GM12878 (cell line): ENCODE data around the gene KLRB1. TPM values are rescaled to one million over a fixed set of nuclear protein-coding genes. Genes with fewer than 3 reads are reported as not detected.
"Not testable (repeated sequence)": the region's sequence is repeated elsewhere in the genome, so short reads cannot be mapped to it uniquely, and the experiment has no call there.

Experiments
- ATAC-seq: fragments of 200-7000 bp; cut with Tn5 transposase; 3 replicates; pipeline ENCODE4 v1.9.1; 2020; ENCODE audit warnings: mild to moderate bottlenecking, moderate library complexity
- BruUV-seq: library from RNA; stranded (reverse); fragments of 400-500 nt; replicated peaks from 2 replicates; lab custom pipeline; 2021; lab: Mats Ljungman, UMichigan
- CTCF ChIA-PET: fragments of 300-600 bp; sonication (Branson Sonifier 250); formaldehyde crosslinking; extraction: SDS; loops from one replicate; lab custom pipeline; 2021; ENCODE audit warnings: inconsistent platforms; lab: Yijun Ruan, JAX
- POLR2A ChIA-PET: fragments of 350-600 bp; formaldehyde crosslinking; extraction: SDS; loops from one replicate; lab custom pipeline; 2021; ENCODE audit warnings: inconsistent platforms; lab: Charles Lee
- RAD21 ChIA-PET: fragments of 300-600 bp; sonication (Branson Sonifier 250); formaldehyde crosslinking; loops from one replicate; lab custom pipeline; 2023; ENCODE audit warnings: antibody characterized with exemption; ENCODE audit not compliant: unreplicated experiment; lab: Charles Lee
- SMC1A ChIA-PET: fragments of 300-600 bp; sonication (Branson Sonifier 250); formaldehyde crosslinking; loops from one replicate; lab custom pipeline; 2023; ENCODE audit not compliant: unreplicated experiment, uncharacterized antibody; lab: Charles Lee
- DNase-seq: peaks from one replicate; pipeline ENCODE4 v3.0.0-alpha.2; 2011; ENCODE audit warnings: low read depth, low spot score
- FAIRE-seq: peaks from 3 replicates; lab custom pipeline; 2011; peaks lifted over from hg19 to GRCh38; lab: Jason Lieb, UNC
- H2AFZ ChIP-seq: 2 replicates; pipeline ENCODE4 v1.6.0; 2011; ENCODE audit warnings: low read depth, low read length, control low read depth; ENCODE audit not compliant: control insufficient read depth
- H3K27ac ChIP-seq: 2 replicates; pipeline ENCODE4 v1.5.1; 2011; ENCODE audit warnings: control low read depth; ENCODE audit not compliant: control insufficient read depth, insufficient read depth
- H3K27me3 ChIP-seq, 2 experiments: replicated peaks in 1 of 2; 2 replicates each; pipeline versions ENCODE4 v1.6.0 to v1.6.1; 2011; ENCODE audit warnings: low read length in 1 of 2; ENCODE audit not compliant: control insufficient read depth in 2 of 2, insufficient read depth in 2 of 2
- H3K36me3 ChIP-seq, 2 experiments: 2 replicates each; pipeline ENCODE4 v1.5.1; 2011; ENCODE audit warnings: low read length in 1 of 2; ENCODE audit not compliant: control insufficient read depth in 2 of 2, insufficient read depth in 2 of 2
- H3K4me1 ChIP-seq: 2 replicates; pipeline ENCODE4 v1.6.1; 2011; ENCODE audit warnings: mild to moderate bottlenecking, low read length, moderate library complexity, mixed read lengths; ENCODE audit not compliant: control insufficient read depth, insufficient read depth
- H3K4me2 ChIP-seq: 2 replicates; pipeline ENCODE4 v1.6.0; 2011; ENCODE audit warnings: control low read depth; ENCODE audit not compliant: control insufficient read depth, insufficient read depth
- H3K4me3 ChIP-seq: fragments of 200-600 bp; sonication (generic); 2 replicates; pipeline ENCODE4 v1.5.1; 2016
- H3K79me2 ChIP-seq: 2 replicates; pipeline ENCODE4 v1.6.0; 2011; ENCODE audit warnings: low read length; ENCODE audit not compliant: control insufficient read depth, insufficient read depth
- H3K9ac ChIP-seq: 2 replicates; pipeline ENCODE4 v1.8.0; 2011; ENCODE audit warnings: low read length, control low read depth, mixed read lengths; ENCODE audit not compliant: control insufficient read depth, insufficient read depth
- H3K9me3 ChIP-seq: replicated peaks from 3 replicates; pipeline ENCODE4 v1.5.1; 2011; ENCODE audit warnings: mild to moderate bottlenecking, low read length; ENCODE audit not compliant: control insufficient read depth, insufficient read depth
- H4K20me1 ChIP-seq: 2 replicates; pipeline ENCODE4 v1.6.0; 2011; ENCODE audit not compliant: control insufficient read depth, insufficient read depth
- WGBS: methylation state at CpG from one replicate; pipeline ENCODE4 v1.1.6; 2016; ENCODE audit warnings: low lambda C conversion rate; ENCODE audit not compliant: insufficient replicate concordance, insufficient coverage; ENCODE audit errors: missing lambda C conversion rate; 5-methylcytosine and 5-hydroxymethylcytosine counted together
- in situ Hi-C: fragments of 300-500 bp; cut with MboI; formaldehyde crosslinking; loops from 9 replicates; pipeline ENCODE4 v1.14.3; 2018; ENCODE audit warnings: mixed read lengths
- intact Hi-C: fragments of 100-400 bp; cut with micrococcal nuclease; formaldehyde crosslinking; loops from one replicate; pipeline ENCODE4 v1.14.2; 2022; ENCODE audit not compliant: unreplicated experiment
- polyA plus RNA-seq, 11 experiments: library from polyadenylated mRNA; depleted of rRNA in 4 of 11; unstranded in 6 of 11; stranded (reverse) in 5 of 11; fragments of >200 nt; fragmentation: Nextera tagmentation in 4 of 11; fragmentation: Illumina TruSeq in 1 of 11; extraction: Ambion mirVana in 4 of 11; extraction: Trizol in 1 of 11; gene quantifications; 1 replicate in 1 of 11; 2 replicates in 10 of 11; pipeline versions ENCODE4 v1.2.1 to v1.2.3, GENCODE V29; 2011 to 2016; ENCODE audit warnings: inconsistent platforms in 2 of 11, missing spikeins in 2 of 11, low read depth in 1 of 11
- small RNA-seq: library from RNA; depleted of rRNA; stranded (forward); fragments of <200 nt; gene quantifications from one replicate; pipeline ENCODE3, GENCODE V24; 2014
- total RNA-seq, 4 experiments: library from RNA; depleted of rRNA in 3 of 4; stranded (reverse); fragments of >200 nt in 3 of 4; fragmentation: Illumina TruSeq in 1 of 4; extraction: Trizol in 1 of 4; gene quantifications; 2 replicates each; pipeline versions ENCODE4 v1.2.1 to v1.2.3, GENCODE V29; 2013 to 2021

KLRB1 gene
- total and polyA plus RNA-seq, 10 of the 15 experiments (the other 5 are each of a cell fraction or from before 2014, with no cell fraction given) = not detected

- H3K27me3 ChIP-seq, RAD21 ChIA-PET, H3K9ac ChIP-seq, CTCF ChIA-PET, FAIRE-seq, H3K36me3 ChIP-seq, DNase-seq, POLR2A ChIA-PET, H4K20me1 ChIP-seq, ATAC-seq, H3K27ac ChIP-seq, intact Hi-C loops, H2AFZ ChIP-seq, SMC1A ChIA-PET, H3K79me2 ChIP-seq, in situ Hi-C loops, H3K4me2 ChIP-seq, H3K9me3 ChIP-seq, H3K4me3 ChIP-seq, H3K4me1 ChIP-seq, BruUV-seq: not testable (repeated sequence)
- WGBS = no CpG with 5 or more reads among the region's 5 CpGs
Measured at GRCh38 chr12:9562841-9563453, 44.8 kb downstream of the KLRB1 start.

GRCh38 chr12:9545489-9545888 lies 62.2 kb downstream of the KLRB1 start:
- POLR2A ChIA-PET, H3K4me2 ChIP-seq, H3K4me3 ChIP-seq, ATAC-seq, H3K4me1 ChIP-seq, H3K27me3 ChIP-seq, H3K36me3 ChIP-seq, RAD21 ChIA-PET, H3K27ac ChIP-seq, CTCF ChIA-PET, H4K20me1 ChIP-seq, DNase-seq, BruUV-seq, SMC1A ChIA-PET, H3K9ac ChIP-seq, intact Hi-C loops, H2AFZ ChIP-seq, FAIRE-seq, in situ Hi-C loops, H3K79me2 ChIP-seq, H3K9me3 ChIP-seq: not testable (repeated sequence)
- WGBS = no CpG with 5 or more reads among the region's 4 CpGs

Small RNAs within 50 kb of the gene (small RNA-seq; reads per million reads assigned to genes)
- gene AC010186.4 = not detected
- not detected for gene RNU6-700P

Other genes starting within 250 kb of the KLRB1 start
- gene CLEC2D, start 61.8 kb upstream of the KLRB1 start, total RNA-seq (2014; rRNA removed) = 14.9 and 16.1 TPM in 2 replicates
- 14.4 and 16.2 TPM in 2 replicates for gene CLEC2D, start 61.8 kb upstream of the KLRB1 start, total RNA-seq (2014; rRNA removed; fragmentation: Illumina TruSeq; extraction: Trizol)
- 15.4 and 15.5 TPM in 2 replicates for gene CLEC2D, start 61.8 kb upstream of the KLRB1 start, total RNA-seq (2021)
- 4.6 and 6.2 TPM in 2 replicates for gene CLEC2D, start 61.8 kb upstream of the KLRB1 start, polyA plus RNA-seq (2011; rRNA removed)
- gene CLEC2D, start 61.8 kb upstream of the KLRB1 start, polyA plus RNA-seq (2014; fragmentation: Illumina TruSeq; extraction: Trizol) = 16.5 and 29.1 TPM in 2 replicates
- 10 to 100 TPM; 29.8 TPM for gene CLEC2D, start 61.8 kb upstream of the KLRB1 start, polyA plus RNA-seq (2014; fragmentation: Nextera tagmentation; extraction: Ambion mirVana)
- gene CLEC2D, start 61.8 kb upstream of the KLRB1 start, polyA plus RNA-seq (2014; rRNA removed) = 14.8 and 14.9 TPM in 2 replicates
- gene CLEC2D, start 61.8 kb upstream of the KLRB1 start, polyA plus RNA-seq (2016; fragmentation: Nextera tagmentation; extraction: Ambion mirVana) = 10 to 100 TPM; 25.4 to 27.5 TPM
- 25.0 and 25.9 TPM in 2 replicates for gene CLECL1, start 125.2 kb upstream of the KLRB1 start, total RNA-seq (2014; rRNA removed)
- 43.7 and 44.2 TPM in 2 replicates for gene CLECL1, start 125.2 kb upstream of the KLRB1 start, total RNA-seq (2014; rRNA removed; fragmentation: Illumina TruSeq; extraction: Trizol)
- gene CLECL1, start 125.2 kb upstream of the KLRB1 start, total RNA-seq (2021) = 29.0 and 33.6 TPM in 2 replicates
- gene CLECL1, start 125.2 kb upstream of the KLRB1 start, polyA plus RNA-seq (2011; rRNA removed) = 4.6 and 7.9 TPM in 2 replicates
- 48.6 and 53.9 TPM in 2 replicates for gene CLECL1, start 125.2 kb upstream of the KLRB1 start, polyA plus RNA-seq (2014; fragmentation: Illumina TruSeq; extraction: Trizol)
- 10 to 100 TPM; 53.3 to 56.5 TPM for gene CLECL1, start 125.2 kb upstream of the KLRB1 start, polyA plus RNA-seq (2014; fragmentation: Nextera tagmentation; extraction: Ambion mirVana)
- gene CLECL1, start 125.2 kb upstream of the KLRB1 start, polyA plus RNA-seq (2014; rRNA removed) = 35.7 and 37.8 TPM in 2 replicates
- gene CLECL1, start 125.2 kb upstream of the KLRB1 start, polyA plus RNA-seq (2016; fragmentation: Nextera tagmentation; extraction: Ambion mirVana) = 10 to 100 TPM; 50.9 to 52.9 TPM
- 15.0 and 23.3 TPM in 2 replicates for gene CD69, start 153.0 kb upstream of the KLRB1 start, total RNA-seq (2014; rRNA removed)
- 18.2 and 21.8 TPM in 2 replicates for gene CD69, start 153.0 kb upstream of the KLRB1 start, total RNA-seq (2014; rRNA removed; fragmentation: Illumina TruSeq; extraction: Trizol)
- gene CD69, start 153.0 kb upstream of the KLRB1 start, total RNA-seq (2021) = 10.8 and 12.4 TPM in 2 replicates
- 156 and 338 TPM in 2 replicates for gene CD69, start 153.0 kb upstream of the KLRB1 start, polyA plus RNA-seq (2011; rRNA removed)
- gene CD69, start 153.0 kb upstream of the KLRB1 start, polyA plus RNA-seq (2014; fragmentation: Illumina TruSeq; extraction: Trizol) = 10.3 and 22.3 TPM in 2 replicates
- gene CD69, start 153.0 kb upstream of the KLRB1 start, polyA plus RNA-seq (2014; fragmentation: Nextera tagmentation; extraction: Ambion mirVana) = 10 to 100 TPM; 32.9 to 55.7 TPM
- gene CD69, start 153.0 kb upstream of the KLRB1 start, polyA plus RNA-seq (2014; rRNA removed) = 7.9 and 15.0 TPM in 2 replicates
- 1 to 10 TPM; 7.3 to 8.0 TPM for gene CD69, start 153.0 kb upstream of the KLRB1 start, polyA plus RNA-seq (2016; fragmentation: Nextera tagmentation; extraction: Ambion mirVana)
- gene KLRF1, start 219.6 kb upstream of the KLRB1 start, total RNA-seq (2014; rRNA removed) = not detected in 2 replicates
- 0.18 TPM in 1 of 2 replicates, not detected in the other for gene KLRF1, start 219.6 kb upstream of the KLRB1 start, total RNA-seq (2014; rRNA removed; fragmentation: Illumina TruSeq; extraction: Trizol)
- gene KLRF1, start 219.6 kb upstream of the KLRB1 start, total RNA-seq (2021) = not detected in 2 replicates
- 2.0 and 4.9 TPM in 2 replicates for gene KLRF1, start 219.6 kb upstream of the KLRB1 start, polyA plus RNA-seq (2011; rRNA removed)
- gene KLRF1, start 219.6 kb upstream of the KLRB1 start, polyA plus RNA-seq (2014; fragmentation: Illumina TruSeq; extraction: Trizol) = 0.13 TPM in 1 of 2 replicates, not detected in the other
- under 1 TPM in 1 of 2 experiments, not detected in 1; 0.18 TPM for gene KLRF1, start 219.6 kb upstream of the KLRB1 start, polyA plus RNA-seq (2014; fragmentation: Nextera tagmentation; extraction: Ambion mirVana)
- gene KLRF1, start 219.6 kb upstream of the KLRB1 start, polyA plus RNA-seq (2014; rRNA removed) = 0.27 TPM in 1 of 2 replicates, not detected in the other
- gene KLRF1, start 219.6 kb upstream of the KLRB1 start, polyA plus RNA-seq (2016; fragmentation: Nextera tagmentation; extraction: Ambion mirVana) = not detected